ENCODE results near the gene HTR4.
"Not testable (repeated sequence)": the region's sequence is repeated elsewhere in the genome, so short reads cannot be mapped to it uniquely, and the experiment has no call there.

HTR4 gene

GRCh38 chr5:148468746-148469145 lies 185.6 kb downstream of the HTR4 start:
- not testable (repeated sequence) for DNase-seq

GRCh38 chr5:148467958-148468357 lies 186.4 kb downstream of the HTR4 start:
- DNase-seq = no peak

- no peak for DNase-seq
Observed at GRCh38 chr5:148466236-148466580, 188.1 kb downstream of the HTR4 start.

DNA sequence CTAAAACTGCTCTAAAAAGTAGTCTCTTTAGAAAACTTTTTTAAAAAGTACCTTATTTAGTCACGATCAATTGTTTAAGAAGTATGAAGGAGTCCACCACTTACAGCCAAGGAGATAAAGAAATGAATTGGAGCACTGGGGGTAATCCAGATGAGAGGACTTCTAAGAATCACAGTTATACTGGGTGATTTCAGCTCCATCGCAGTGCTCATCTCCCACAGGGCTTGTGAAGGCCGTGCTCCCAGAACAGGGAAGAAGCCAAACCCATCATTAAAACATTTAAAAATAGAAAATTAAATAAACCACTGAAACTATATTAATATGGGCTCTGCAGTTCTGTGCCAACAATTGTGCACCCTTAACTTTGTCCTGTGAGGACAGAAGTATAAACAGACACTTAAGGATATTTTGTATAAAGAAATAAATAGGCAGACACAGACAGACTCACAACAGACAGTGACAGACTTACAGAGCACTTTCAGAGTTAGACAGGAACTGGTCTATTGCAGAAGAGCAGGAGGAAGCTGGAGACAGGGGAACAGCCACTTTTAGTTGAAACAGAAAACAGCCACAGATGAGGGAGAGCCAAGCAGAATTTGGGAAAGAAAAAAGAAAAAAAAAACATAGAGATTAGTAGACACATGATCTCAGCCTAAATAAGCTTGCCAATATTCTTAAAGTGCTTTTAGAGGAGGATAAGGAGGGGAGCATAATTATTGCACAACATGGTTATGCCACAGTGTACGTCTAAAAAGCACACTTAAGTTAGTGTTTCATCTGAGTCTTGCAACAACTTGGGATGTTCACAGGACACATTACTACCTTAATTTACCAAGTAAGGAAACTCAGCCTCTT lies 188.7 kb downstream of the HTR4 start:
- DNase-seq = no peak

- DNase-seq = no peak
Observed at GRCh38 chr5:148459669-148460068, 194.7 kb downstream of the HTR4 start.

DNA sequence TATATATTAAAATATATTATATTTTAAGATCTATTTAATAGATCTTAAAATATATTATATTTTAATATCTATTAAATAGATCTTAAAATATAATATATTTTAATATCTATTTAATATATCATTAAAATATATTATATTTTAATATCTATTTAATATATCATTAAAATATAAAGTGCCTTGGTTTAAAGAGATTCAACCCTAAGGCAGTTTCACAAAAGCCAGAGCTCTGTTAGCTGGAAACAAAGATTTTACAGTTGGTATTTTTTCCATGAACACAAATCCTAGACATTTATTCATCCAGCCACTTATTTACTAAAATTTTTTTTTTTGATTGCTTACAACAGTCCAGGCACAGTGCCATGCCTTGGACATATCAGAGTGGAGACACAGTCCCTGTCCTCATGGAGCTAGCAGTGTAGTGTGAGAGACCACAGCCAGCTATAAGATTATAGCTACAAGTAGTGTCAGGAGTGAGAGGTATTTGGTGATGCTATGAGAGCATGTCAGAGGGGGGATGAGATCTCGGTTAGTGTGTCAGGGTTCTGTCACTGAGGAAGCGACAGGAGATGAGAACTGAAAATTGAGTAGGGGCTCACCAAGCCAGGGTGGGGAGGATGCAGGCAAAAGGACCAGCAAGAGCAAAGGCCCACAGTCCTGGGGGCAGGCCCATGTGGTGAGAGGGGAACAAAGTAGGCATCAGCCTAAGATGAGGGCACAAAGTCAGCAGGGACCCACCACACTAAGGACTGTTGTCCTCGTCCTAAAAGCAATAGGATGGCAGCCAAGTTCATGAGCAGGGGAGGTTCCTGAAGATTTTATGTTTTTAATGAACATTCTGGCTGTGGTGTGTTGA lies 196.1 kb downstream of the HTR4 start:
- DNase-seq = no peak

DNA sequence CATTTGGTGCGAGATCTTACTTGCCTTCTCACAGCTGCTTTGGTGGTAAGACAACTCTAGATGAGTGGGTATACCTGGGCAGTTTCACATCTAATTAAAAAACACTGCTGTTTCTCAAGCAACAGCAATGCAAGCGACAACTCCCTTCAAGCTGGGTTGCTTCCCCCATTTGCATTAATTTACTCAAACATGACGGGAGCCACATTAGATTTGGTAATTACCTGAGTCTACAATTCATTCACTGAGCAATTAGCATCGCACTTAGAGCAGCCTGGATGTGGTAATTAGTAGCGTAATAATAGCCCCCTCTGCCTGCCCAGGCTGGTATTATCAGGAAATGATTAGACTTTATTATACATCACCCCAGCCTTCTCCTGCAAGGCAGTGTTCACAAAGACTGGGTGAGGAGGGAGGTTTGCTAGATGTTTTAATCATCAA lies 197.1 kb downstream of the HTR4 start:
- peak; percentile 82 for DNase-seq

DNA sequence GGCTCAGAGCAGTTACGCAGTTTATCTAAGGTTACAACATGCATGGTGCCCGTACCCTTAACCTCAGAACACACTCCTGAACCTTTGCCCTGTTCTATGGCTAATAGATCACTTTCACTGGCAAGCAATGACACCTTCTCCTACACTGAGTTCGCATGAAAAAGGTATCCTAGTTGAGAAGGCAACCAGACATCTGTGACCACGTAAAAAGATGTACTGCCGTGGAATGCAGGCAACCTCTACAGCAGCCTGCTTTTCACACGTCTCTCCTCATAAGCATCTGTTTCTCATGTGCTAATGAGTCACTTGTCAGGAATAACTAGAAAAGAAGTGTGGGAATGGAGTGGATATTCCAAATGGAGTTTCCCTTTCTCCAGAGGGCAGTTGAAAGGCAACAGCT lies 199.1 kb downstream of the HTR4 start:
- no peak for DNase-seq

DNA sequence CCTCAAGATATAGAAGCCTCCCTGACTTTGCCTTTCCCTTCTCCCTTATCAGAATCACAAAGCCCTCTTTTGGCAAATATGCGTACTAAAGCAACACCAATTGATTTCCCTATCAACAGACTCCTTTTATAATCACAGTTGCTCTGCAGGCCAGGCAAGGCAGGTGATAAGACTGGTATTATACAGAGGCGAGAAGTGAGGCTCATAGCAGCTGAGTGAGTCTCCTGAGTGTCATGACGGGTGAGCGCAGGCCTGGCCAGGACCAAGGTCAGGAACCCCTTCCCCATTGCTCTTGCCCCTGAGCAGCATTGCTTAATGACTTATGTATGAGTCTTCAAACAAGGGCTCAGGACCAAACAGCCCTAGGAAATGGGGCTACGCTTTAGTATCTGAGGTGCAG lies 199.8 kb downstream of the HTR4 start:
- DNase-seq = no peak

- DNase-seq = no peak
Observed at GRCh38 chr5:148452499-148453193, 201.7 kb downstream of the HTR4 start.

DNA sequence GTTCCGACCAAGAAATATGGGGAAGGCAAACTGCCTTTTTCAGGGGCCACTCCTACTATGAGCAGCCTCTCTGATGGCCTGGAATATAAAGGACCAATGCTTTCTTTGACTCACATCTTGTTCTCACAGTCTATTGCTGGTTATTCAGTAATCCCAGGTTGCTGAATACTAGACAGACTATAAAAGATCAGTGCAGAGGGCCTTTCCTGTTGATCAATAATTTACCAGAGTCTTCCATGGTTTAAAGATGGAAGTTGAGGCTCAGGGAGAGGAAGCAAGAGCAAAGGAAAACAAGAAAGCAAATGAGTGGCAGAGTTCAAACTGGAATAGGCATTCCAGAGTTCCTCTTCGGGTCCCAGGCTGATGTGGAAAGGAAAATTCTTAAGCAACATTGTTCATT lies 207.7 kb downstream of the HTR4 start:
- no peak for DNase-seq

DNA sequence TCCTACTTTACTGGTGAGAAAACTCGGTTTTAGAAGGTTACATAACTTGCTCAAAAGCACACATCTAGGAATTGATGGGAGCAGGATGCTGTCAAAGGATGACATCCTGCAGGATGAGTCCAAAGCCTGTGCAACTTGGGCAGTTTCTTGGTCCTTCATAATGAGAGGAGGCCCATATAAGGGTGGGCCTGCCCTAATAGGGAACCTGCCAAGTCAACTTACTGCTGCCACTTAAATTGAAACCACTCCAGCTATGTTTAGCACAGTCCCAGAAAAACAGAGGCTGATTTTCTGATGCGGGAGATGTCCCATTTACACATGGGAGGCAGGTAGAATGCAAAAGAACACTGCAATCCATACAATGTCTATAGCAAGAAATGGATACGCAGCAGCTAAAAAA lies 208.7 kb downstream of the HTR4 start:
- DNase-seq = no peak

DNA sequence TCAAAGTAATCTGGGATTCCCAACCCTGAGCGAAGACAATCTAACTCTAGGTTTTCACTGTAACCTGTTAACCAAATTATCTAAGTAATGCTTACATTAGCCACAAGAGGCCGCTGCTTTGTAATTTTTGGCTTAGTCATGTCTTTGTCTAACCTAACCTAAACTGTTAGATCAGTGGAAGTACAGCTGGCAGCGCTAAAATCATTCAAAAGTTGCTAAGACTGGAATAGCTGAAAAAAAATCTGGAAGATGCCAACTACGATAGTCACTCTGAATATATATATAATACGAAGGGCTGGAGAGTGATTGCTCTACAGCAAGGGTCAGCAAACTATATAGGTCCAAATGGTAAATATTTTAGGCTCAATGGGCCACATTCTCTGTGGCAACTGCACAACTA lies 210.3 kb downstream of the HTR4 start:
- peak; percentile 84 for DNase-seq

- DNase-seq = no peak
Observed at GRCh38 chr5:148443241-148443640, 211.1 kb downstream of the HTR4 start.

- DNase-seq = no peak
Observed at GRCh38 chr5:148438933-148439332, 215.4 kb downstream of the HTR4 start.

DNA sequence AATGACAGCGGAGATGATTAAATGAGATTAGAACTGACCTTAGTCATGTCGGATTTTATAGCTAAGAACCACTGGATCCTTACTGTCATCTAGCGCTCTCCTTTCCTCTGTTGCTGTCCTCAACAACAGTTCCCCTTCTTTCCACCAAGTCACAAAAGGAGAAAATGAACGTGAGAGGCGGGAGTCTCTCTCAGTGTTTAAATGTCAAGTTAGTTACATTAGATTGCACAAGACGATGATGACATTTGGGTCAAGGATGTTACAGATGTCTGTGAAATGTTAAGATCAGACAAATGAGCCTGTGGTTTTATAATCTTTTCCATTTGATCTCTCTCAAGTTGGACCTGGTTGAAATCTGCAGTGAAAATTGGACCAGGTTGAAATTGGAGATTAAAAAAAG lies 217.1 kb downstream of the HTR4 start:
- peak; percentile 63 for DNase-seq

GRCh38 chr5:148436029-148436428 lies 218.3 kb downstream of the HTR4 start:
- no peak for DNase-seq

DNA sequence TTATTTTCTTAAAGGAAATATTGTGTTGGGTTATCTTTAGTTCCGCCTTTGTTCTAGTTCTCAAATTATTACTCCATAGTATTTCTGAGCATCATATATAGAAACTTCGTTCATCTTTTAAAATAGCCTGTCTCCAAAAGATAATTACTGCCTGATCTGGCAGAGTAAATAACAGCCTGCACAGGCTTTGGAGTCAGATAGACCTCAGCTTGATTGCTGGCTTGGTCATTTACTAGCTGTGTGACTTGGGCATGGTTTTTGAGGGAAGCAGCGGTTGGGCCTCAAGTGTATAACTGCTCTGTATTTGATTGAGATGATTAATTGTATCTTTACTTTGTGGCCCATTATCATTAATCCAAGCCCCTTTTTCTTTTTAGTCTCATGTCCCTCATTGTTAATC lies 220.5 kb downstream of the HTR4 start:
- no peak for DNase-seq

Data from hematopoietic multipotent progenitor cell treated with erythropoietin and hydrocortisone succinate and interleukin-3 and kit ligand, for 6 days (in vitro differentiated cells).